ENCODE data around the gene NTM.

GRCh38 chr11:131544591-131544990 is 174.2 kb downstream of the NTM start:
- TF ChIP-seq CTCF (conservative IDR thresholded peaks at IDR 0.05; ENCODE audit: low read depth, low read length) (no peak), EZH2 (IDR thresholded peaks at IDR 0.05; ENCODE audit: borderline replicate concordance, low read depth, low read length, poor library complexity, severe bottlenecking) (no peak)
